GM12891 (cell line): ENCODE results near the gene STMND1.

Source experiments
- DNase-seq: peaks from one replicate; pipeline ENCODE4 v3.0.0; 2011; ENCODE audit warnings: low spot score; ENCODE audit not compliant: insufficient read length
- FAIRE-seq: peaks from 2 replicates; lab custom pipeline; 2011; peaks lifted over from hg19 to GRCh38; lab: Jason Lieb, UNC
- PAX5 ChIP-seq: IDR thresholded peaks from 2 replicates; pipeline ENCODE4 v1.6.1; 2011; ENCODE audit warnings: low read length, moderate library complexity, mild to moderate bottlenecking; ENCODE audit not compliant: insufficient read depth, severe bottlenecking
- POLR2A ChIP-seq: IDR thresholded peaks from 2 replicates; pipeline ENCODE4 v1.6.1; 2011; ENCODE audit warnings: low read depth, low read length, control low read depth
- POLR2AphosphoS5 ChIP-seq: IDR thresholded peaks from 2 replicates; pipeline ENCODE4 v1.6.1; 2011; ENCODE audit warnings: low read depth, low read length, control low read depth
- POU2F2 ChIP-seq: IDR thresholded peaks from 2 replicates; pipeline ENCODE4 v1.6.1; 2011; ENCODE audit warnings: low read depth, mild to moderate bottlenecking, control low read depth, low read length, moderate library complexity
- SPI1 ChIP-seq: IDR thresholded peaks from 2 replicates; pipeline ENCODE4 v1.6.1; 2011; ENCODE audit warnings: low read depth, low read length, control low read depth
- TAF1 ChIP-seq: IDR thresholded peaks from 2 replicates; pipeline ENCODE4 v1.6.1; 2011; ENCODE audit warnings: low read depth, low read length, control low read depth

The STMND1 gene

GRCh38 chr6:17179530-17180073 is 77.8 kb downstream of the STMND1 start:
- no peak for FAIRE-seq
- TF ChIP-seq PAX5 (no peak), TAF1 (no peak), SPI1 (no peak), POLR2A (no peak), POU2F2 (no peak), POLR2AphosphoS5 (no peak)
- no peak for DNase-seq
